ENCODE measurements around the gene TCF23. TPM values are rescaled to one million over a fixed set of nuclear protein-coding genes. Genes with fewer than 3 reads are reported as not detected.

Gene TCF23
- total and polyA plus RNA-seq, 2 of the 8 experiments (the other 6 are each of a cell fraction or from before 2014, with no cell fraction given): 0.02 TPM; not detected in 1

GRCh38 chr2:27109083-27109482 is 39.7 kb upstream of the TCF23 start:
- no peaks in the 10 kb centered on the region for H4K20me1 ChIP-seq (replicated peaks in 1 of 2; ENCODE audit: control insufficient read depth in 1 of 2, insufficient read depth in 2 of 2, low read length in 2 of 2)
- DNase-seq (ENCODE audit: low read depth in 1 of 2, low spot score in 2 of 2): no peak
- H3K79me2 ChIP-seq (ENCODE audit: control insufficient read depth in 1 of 2, insufficient read depth in 2 of 2, low read length in 2 of 2): no peaks in the 10 kb centered on the region
- H3K79me1 ChIP-seq (ENCODE audit: low read depth, low read length): no peaks in the 10 kb centered on the region
- FAIRE-seq: no peak
- H2AFZ ChIP-seq (ENCODE audit: low read length): no peak overlapping the region
- no peak overlapping the region for H3K9ac ChIP-seq (replicated peaks in 1 of 4; ENCODE audit: extremely low read depth in 1 of 4, low read depth in 3 of 4, low read length in 3 of 4)
- CTCF ChIA-PET (ENCODE audit: partially characterized antibody): interaction anchor here (0.5 to 9.5 kb wide), 9 partner anchors 9 to 285 kb away, joined by 3 to 120 read pairs (median 4); partner anchors contain the start of gene KHK
- no peak overlapping the region for H2BK5ac ChIP-seq (ENCODE audit: low read depth, low read length)
- no peak overlapping the region for H3K14ac ChIP-seq (ENCODE audit: insufficient read length)
- no peaks in the 10 kb centered on the region for H3K36me3 ChIP-seq (ENCODE audit: control insufficient read depth in 2 of 4, insufficient read depth in 4 of 4, low read length in 3 of 4)
- no peaks in the 10 kb centered on the region for H3K23me2 ChIP-seq (ENCODE audit: low read depth, low read length)
- no peak overlapping the region for H2BK15ac ChIP-seq (ENCODE audit: low read length)
- H2AK5ac ChIP-seq (ENCODE audit: low read depth, low read length): no peak overlapping the region
- no peak overlapping the region for H3K23ac ChIP-seq (ENCODE audit: insufficient read length)
- WGBS, 2 experiments (ENCODE audit: extremely low coverage in 1 of 2, insufficient coverage in 1 of 2, insufficient read length in 1 of 2, insufficient replicate concordance in 2 of 2, low coverage in 1 of 2, low lambda C conversion rate in 2 of 2, missing lambda C conversion rate in 1 of 2): 88% methylated on average over 3 of the region's 3 CpGs; no CpG with 5 or more reads in 1 of the 2 experiments
- no peak overlapping the region for H2BK20ac ChIP-seq (ENCODE audit: low read length)
- H3K9me3 ChIP-seq (ENCODE audit: insufficient read depth in 2 of 2, low read depth in 1 of 2, low read length in 1 of 2): no peaks in the 10 kb centered on the region
- no peak overlapping the region for H3K27ac ChIP-seq (ENCODE audit: low read depth, low read length)
- H3K18ac ChIP-seq (ENCODE audit: extremely low read depth, low read length): no peak overlapping the region
- H4K5ac ChIP-seq (ENCODE audit: insufficient read length, low read depth, low read length): no peak overlapping the region
- H2BK12ac ChIP-seq (ENCODE audit: low read depth, low read length): no peak overlapping the region
- no peak overlapping the region for H4K91ac ChIP-seq (replicated peaks; ENCODE audit: insufficient read length, low read length)
- no peak overlapping the region for H3K4me2 ChIP-seq (ENCODE audit: insufficient read depth in 1 of 2, low read depth in 2 of 2, low read length in 2 of 2)
- H3K56ac ChIP-seq (replicated peaks; ENCODE audit: insufficient read length, low read depth, low read length): no peak overlapping the region
- POLR2A ChIA-PET (ENCODE audit: partially characterized antibody): interaction anchor here (0.6 to 1.7 kb wide), 2 partner anchors 24 to 35 kb away, joined by 4 to 5 read pairs; no protein-coding TSS in a partner anchor
- H2BK120ac ChIP-seq (replicated peaks; ENCODE audit: low read depth, low read length): no peak overlapping the region
- no peak overlapping the region for H3K4me3 ChIP-seq (ENCODE audit: extremely low read depth in 1 of 4, insufficient read depth in 2 of 4, low read depth in 3 of 4, low read length in 4 of 4)
- H3K4me1 ChIP-seq (replicated peaks in 1 of 4; ENCODE audit: control insufficient read depth in 3 of 4, insufficient read depth in 4 of 4, low read length in 3 of 4): no peaks in the 10 kb centered on the region; a peak in 1 of 7 replicates
- H3K4ac ChIP-seq (replicated peaks; ENCODE audit: insufficient read length, low read depth, low read length): no peak overlapping the region
- peaks cover 0 to 2% (median 0%) of the 10 kb centered on the region in 4 experiments; a peak in 1 of 7 replicates for H3K27me3 ChIP-seq (replicated peaks in 1 of 4; ENCODE audit: control insufficient read depth in 3 of 4, extremely low read depth in 1 of 4, insufficient read depth in 3 of 4, low read length in 3 of 4)
- H4K8ac ChIP-seq (ENCODE audit: extremely low read depth, insufficient read depth, low read length): no peak overlapping the region
- no peak for TF ChIP-seq EGR1 (IDR thresholded peaks at IDR 0.05; ENCODE audit: borderline replicate concordance, low read depth, low read length)
- no peak for TF ChIP-seq SIRT6 (IDR thresholded peaks at IDR 0.05; ENCODE audit: low read length)
- TF ChIP-seq RNF2 (IDR thresholded peaks at IDR 0.05; ENCODE audit: borderline replicate concordance, low read depth, low read length, missing control alignments, poor library complexity, severe bottlenecking): no peak
- TF ChIP-seq SP2 (IDR thresholded peaks at IDR 0.05; ENCODE audit: low read length): no peak
- no peak for TF ChIP-seq CHD1 (IDR thresholded peaks at IDR 0.05; ENCODE audit: low read depth, low read length)
- TF ChIP-seq BRCA1 (IDR thresholded peaks at IDR 0.05; ENCODE audit: low read depth, low read length): no peak
- no peak for TF ChIP-seq BCL11A (IDR thresholded peaks at IDR 0.05; ENCODE audit: low read depth in 2 of 2, low read length in 2 of 2)
- no peak for TF ChIP-seq PHF8 (conservative IDR thresholded peaks at IDR 0.05; ENCODE audit: low read depth, low read length)
- TF ChIP-seq CBX8 (IDR thresholded peaks at IDR 0.05; ENCODE audit: borderline replicate concordance, low read depth, low read length): no peak
- no peak for TF ChIP-seq NANOG (IDR thresholded peaks at IDR 0.05; ENCODE audit: insufficient read depth, low read depth, low read length, poor library complexity, severe bottlenecking)
- TF ChIP-seq MAX (IDR thresholded peaks at IDR 0.05): no peak
- TF ChIP-seq CREB1 (IDR thresholded peaks at IDR 0.05): no peak
- TF ChIP-seq SUZ12 (IDR thresholded peaks at IDR 0.05; ENCODE audit: low read length): no peak
- no peak for TF ChIP-seq EP300 (IDR thresholded peaks at IDR 0.05; ENCODE audit: borderline replicate concordance in 1 of 2, low read depth in 2 of 2, low read length in 2 of 2)
